ENCODE data around the gene BTK.

The BTK gene

DNA sequence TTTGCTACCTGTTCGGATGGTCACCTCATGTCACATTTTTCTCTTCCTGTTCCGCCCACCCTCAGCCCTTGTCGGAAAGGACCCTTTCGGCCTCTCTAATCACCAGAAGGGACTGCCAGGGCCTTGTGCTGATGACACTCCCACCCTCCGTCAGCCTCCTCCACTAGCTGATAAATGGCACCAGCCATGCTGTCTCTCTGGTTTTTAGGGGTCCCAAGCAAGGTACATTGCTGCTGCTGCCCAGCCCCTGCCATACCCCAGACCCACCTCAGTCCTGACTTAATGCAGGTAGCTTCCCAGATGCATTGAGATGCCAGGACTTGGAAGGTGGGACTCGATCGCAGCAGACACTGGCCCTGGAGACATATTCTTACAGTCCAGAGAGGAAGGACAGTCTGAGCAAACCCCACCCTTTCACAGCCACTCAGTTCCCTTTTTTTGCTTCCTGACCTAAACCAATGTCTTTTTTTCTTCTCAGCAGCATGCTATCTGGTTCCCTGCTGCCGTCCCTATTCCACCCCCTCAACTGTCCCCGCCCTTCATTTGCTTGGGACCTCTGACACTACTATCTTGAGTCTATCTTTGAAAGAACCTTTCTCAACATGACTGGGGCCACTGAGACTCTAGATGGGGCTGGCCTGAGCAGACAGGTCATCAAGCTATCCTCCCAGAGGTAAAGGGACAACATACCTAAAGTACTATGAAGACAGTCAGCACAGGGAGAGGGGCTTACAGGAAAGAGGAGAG, at the start of gene BTK:
TSS of gene BTK (minus strand) at position 397 of the 747 bp plus-strand sequence. CDS start 10,907 bp downstream, outside the sequence.
- Mint-ChIP-seq H3K4me1 (ENCODE audit: low read depth) (peaks cover 4% of the 10 kb centered on the region), H3K9me3 (no peaks in the 10 kb centered on the region), H3K27ac (no peak within 1 kb of the TSS), H3K36me3 (ENCODE audit: low read depth) (peaks cover 2% of the 10 kb centered on the region), H3K4me3 (no peak within 1 kb of the TSS), H3K27me3 (peaks cover 15% of the 10 kb centered on the region)
- DNase-seq: no peak

GRCh38 chrX:101430457-101431078, 44.6 kb upstream of the BTK start:
- Mint-ChIP-seq H3K4me3 (no peak overlapping the region), H3K27ac (peak overlapping the region; percentile 62)
- DNase-seq: no peak

GRCh38 chrX:101429934-101430333, 43.9 kb upstream of the BTK start:
- H3K27me3 Mint-ChIP-seq: peaks cover 8% of the 10 kb centered on the region
- no peak overlapping the region for H3K4me3 Mint-ChIP-seq
- peak overlapping the region; percentile 62 for H3K27ac Mint-ChIP-seq
- no peak for DNase-seq
- H3K9me3 Mint-ChIP-seq: no peaks in the 10 kb centered on the region
- H3K36me3 Mint-ChIP-seq (ENCODE audit: low read depth): peaks cover 27% of the 10 kb centered on the region
- H3K4me1 Mint-ChIP-seq (ENCODE audit: low read depth): peaks cover 14% of the 10 kb centered on the region

More at GRCh38 chrX:101430457-101431078, 44.6 kb upstream of the BTK start:
- Mint-ChIP-seq H3K36me3 (ENCODE audit: low read depth) (peaks cover 25% of the 10 kb centered on the region), H3K4me1 (ENCODE audit: low read depth) (peaks cover 14% of the 10 kb centered on the region), H3K27me3 (peaks cover 6% of the 10 kb centered on the region), H3K9me3 (no peaks in the 10 kb centered on the region)

DNA sequence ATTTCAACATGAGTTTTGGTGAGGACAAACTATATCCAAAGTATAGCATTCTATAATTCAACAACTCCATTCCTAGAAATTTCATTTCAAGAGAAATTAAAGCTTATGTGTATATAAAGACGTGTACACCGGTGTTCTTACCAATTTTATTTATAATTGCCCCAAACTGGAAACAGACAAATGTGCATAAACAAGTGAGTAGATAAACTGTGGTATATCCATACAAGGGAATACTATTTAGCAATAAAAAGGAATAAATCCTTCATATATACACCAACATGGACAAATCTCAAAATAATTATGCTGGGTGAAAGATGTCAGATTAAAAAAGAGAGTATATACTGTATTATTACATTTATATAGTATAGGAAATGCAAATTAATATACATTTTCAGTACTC, 42.0 kb upstream of the BTK start:
- H3K27ac Mint-ChIP-seq: no peak overlapping the region
- H3K36me3 Mint-ChIP-seq (ENCODE audit: low read depth): peaks cover 29% of the 10 kb centered on the region
- no peak overlapping the region for H3K4me3 Mint-ChIP-seq

GRCh38 chrX:101419489-101419888, 33.5 kb upstream of the BTK start:
- H3K4me1 Mint-ChIP-seq (ENCODE audit: low read depth): peaks cover 35% of the 10 kb centered on the region
- no peak for DNase-seq
- peaks cover 2% of the 10 kb centered on the region for H3K36me3 Mint-ChIP-seq (ENCODE audit: low read depth)
- peaks cover 38% of the 10 kb centered on the region for H3K27me3 Mint-ChIP-seq
- H3K9me3 Mint-ChIP-seq: no peaks in the 10 kb centered on the region
- H3K4me3 Mint-ChIP-seq: no peak overlapping the region
- no peak overlapping the region for H3K27ac Mint-ChIP-seq

More for the DNA sequence above, 42.0 kb upstream of the BTK start:
- Mint-ChIP-seq H3K27me3 (peaks cover 9% of the 10 kb centered on the region), H3K4me1 (ENCODE audit: low read depth) (peaks cover 14% of the 10 kb centered on the region), H3K9me3 (no peaks in the 10 kb centered on the region)
- DNase-seq: no peak

- H3K4me1 Mint-ChIP-seq (ENCODE audit: low read depth): peaks cover 42% of the 10 kb centered on the region
- DNase-seq: peak; percentile 65
- H3K27me3 Mint-ChIP-seq: peaks cover 38% of the 10 kb centered on the region
- H3K36me3 Mint-ChIP-seq (ENCODE audit: low read depth): peaks cover 8% of the 10 kb centered on the region
- H3K27ac Mint-ChIP-seq: peak overlapping the region; percentile 94
- peak overlapping the region; percentile 83 for H3K4me3 Mint-ChIP-seq
- no peaks in the 10 kb centered on the region for H3K9me3 Mint-ChIP-seq
Measured at GRCh38 chrX:101417981-101418841, 32.2 kb upstream of the BTK start.

DNA sequence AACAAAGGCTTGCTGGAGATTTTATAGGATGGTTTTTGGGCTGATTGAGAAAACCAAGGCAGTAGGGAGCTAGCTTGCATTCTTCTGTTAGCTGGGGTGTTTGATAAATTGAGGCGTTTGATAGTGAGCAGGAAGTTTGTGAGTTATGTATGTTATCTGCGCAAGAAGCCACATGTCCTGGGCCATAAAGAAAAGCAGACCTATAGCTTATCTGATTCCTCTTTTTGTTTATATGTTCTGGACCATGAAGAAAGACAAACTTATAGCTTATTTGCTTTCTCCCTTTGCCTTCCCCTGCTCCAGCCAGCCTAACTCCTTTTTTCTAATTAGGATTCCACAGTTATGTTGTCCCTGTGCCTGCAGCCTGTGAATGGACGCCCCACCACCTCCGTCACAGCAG, 31.2 kb upstream of the BTK start:
- Mint-ChIP-seq H3K27me3 (peaks cover 43% of the 10 kb centered on the region), H3K36me3 (ENCODE audit: low read depth) (peaks cover 18% of the 10 kb centered on the region), H3K27ac (peak overlapping the region; percentile 94), H3K4me1 (ENCODE audit: low read depth) (peaks cover 50% of the 10 kb centered on the region), H3K9me3 (no peaks in the 10 kb centered on the region), H3K4me3 (peak overlapping the region; percentile 83)
- no peak for DNase-seq

DNA sequence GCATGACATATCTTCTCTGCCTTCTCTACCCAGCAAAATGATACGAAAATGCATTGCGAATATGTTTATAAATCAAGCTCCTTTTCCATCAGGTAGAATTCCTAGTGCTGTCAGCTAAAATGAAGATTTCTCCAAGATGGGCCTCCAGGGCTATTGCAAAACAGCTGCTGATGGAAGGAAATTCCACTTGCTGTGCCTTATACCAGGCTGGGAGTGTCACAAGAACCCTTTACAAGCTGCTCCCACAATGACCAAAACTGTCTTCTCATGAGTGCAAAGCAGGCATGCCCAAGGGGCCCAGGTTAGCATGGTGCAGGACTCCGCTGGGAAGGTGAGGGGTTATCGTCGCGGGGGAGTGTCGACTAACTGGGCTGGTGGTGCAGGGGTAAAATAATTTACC, 30.7 kb upstream of the BTK start:
- no peaks in the 10 kb centered on the region for H3K9me3 Mint-ChIP-seq
- no peak overlapping the region for H3K27ac Mint-ChIP-seq
- H3K27me3 Mint-ChIP-seq: peaks cover 43% of the 10 kb centered on the region
- no peak overlapping the region for H3K4me3 Mint-ChIP-seq
- no peak for DNase-seq
- H3K4me1 Mint-ChIP-seq (ENCODE audit: low read depth): peaks cover 54% of the 10 kb centered on the region
- H3K36me3 Mint-ChIP-seq (ENCODE audit: low read depth): peaks cover 23% of the 10 kb centered on the region

DNA sequence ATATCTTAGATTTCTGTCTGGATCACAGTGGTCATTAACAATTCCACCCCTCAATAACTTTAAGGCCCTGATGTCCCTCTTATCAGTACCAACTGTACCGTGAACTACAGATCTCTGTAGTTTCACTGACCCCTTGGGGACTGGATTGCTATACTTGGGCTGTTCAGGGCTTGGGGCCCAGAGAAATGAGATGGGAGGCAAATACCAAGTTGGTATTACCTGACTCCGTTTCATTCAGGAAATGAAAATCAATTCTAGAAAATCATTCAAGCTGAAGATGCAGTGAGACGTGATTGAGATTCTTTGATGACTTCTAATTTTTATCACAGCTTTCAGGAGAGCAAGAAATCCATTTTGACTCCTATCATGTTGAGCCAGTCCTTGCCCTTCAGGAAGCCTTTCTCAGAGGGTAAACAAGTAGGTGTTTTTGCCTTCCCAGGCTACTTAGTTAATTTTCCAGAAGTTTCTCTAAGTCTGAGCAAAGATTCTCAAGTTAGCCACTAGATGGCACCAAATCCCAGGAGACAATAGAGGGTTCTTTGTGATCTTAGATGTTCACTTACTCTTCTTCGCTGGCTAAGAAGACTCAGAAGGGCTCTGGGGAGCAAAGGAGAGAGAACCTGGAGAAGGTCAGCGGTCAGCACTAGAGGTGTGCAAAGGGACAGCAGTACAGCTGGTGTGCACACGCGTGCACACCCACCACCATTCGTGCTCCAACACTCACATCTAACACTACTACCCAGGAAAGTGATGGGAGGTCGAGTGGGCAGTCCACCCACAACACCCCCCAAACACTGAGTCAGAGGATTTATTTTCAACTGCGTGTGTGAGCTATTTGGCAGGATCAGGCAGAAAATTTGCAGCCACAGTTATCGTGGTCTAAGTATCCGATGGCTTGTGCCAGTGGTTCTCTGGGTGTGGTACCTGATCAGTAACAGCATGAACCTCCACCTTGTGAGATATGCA, 29.5 kb upstream of the BTK start:
- peak; percentile 56 for DNase-seq
- Mint-ChIP-seq H3K4me1 (ENCODE audit: low read depth) (peaks cover 62% of the 10 kb centered on the region), H3K27me3 (peaks cover 41% of the 10 kb centered on the region), H3K9me3 (no peaks in the 10 kb centered on the region), H3K36me3 (ENCODE audit: low read depth) (peaks cover 24% of the 10 kb centered on the region), H3K4me3 (peak overlapping the region; percentile 32), H3K27ac (peak overlapping the region; percentile 94)

DNA sequence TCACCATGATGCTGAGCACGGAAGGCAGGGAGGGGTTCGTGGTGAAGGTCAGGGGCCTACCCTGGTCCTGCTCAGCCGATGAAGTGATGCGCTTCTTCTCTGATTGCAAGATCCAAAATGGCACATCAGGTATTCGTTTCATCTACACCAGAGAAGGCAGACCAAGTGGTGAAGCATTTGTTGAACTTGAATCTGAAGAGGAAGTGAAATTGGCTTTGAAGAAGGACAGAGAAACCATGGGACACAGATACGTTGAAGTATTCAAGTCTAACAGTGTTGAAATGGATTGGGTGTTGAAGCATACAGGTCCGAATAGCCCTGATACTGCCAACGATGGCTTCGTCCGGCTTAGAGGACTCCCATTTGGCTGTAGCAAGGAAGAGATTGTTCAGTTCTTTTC, 26.0 kb upstream of the BTK start:
- Mint-ChIP-seq H3K27me3 (peaks cover 18% of the 10 kb centered on the region), H3K9me3 (no peaks in the 10 kb centered on the region), H3K36me3 (ENCODE audit: low read depth) (peaks cover 35% of the 10 kb centered on the region), H3K4me1 (ENCODE audit: low read depth) (peaks cover 54% of the 10 kb centered on the region), H3K27ac (peak overlapping the region; percentile 48), H3K4me3 (no peak overlapping the region)
- no peak for DNase-seq

GRCh38 chrX:101410461-101410860, 24.5 kb upstream of the BTK start:
- Mint-ChIP-seq H3K27me3 (peaks cover 7% of the 10 kb centered on the region), H3K27ac (peak overlapping the region; percentile 57), H3K4me3 (peak overlapping the region; percentile 54), H3K9me3 (no peaks in the 10 kb centered on the region), H3K36me3 (ENCODE audit: low read depth) (peaks cover 41% of the 10 kb centered on the region), H3K4me1 (ENCODE audit: low read depth) (peaks cover 47% of the 10 kb centered on the region)
- DNase-seq: no peak

- Mint-ChIP-seq H3K36me3 (ENCODE audit: low read depth) (peaks cover 46% of the 10 kb centered on the region), H3K4me1 (ENCODE audit: low read depth) (peaks cover 39% of the 10 kb centered on the region), H3K4me3 (peak overlapping the region; percentile 83)
Measured at GRCh38 chrX:101409043-101409442, 23.1 kb upstream of the BTK start.

GRCh38 chrX:101408532-101408841, 22.5 kb upstream of the BTK start:
- Mint-ChIP-seq H3K4me1 (ENCODE audit: low read depth) (peaks cover 37% of the 10 kb centered on the region), H3K27ac (peak overlapping the region; percentile 99), H3K27me3 (peaks cover 5% of the 10 kb centered on the region), H3K9me3 (no peaks in the 10 kb centered on the region), H3K4me3 (peak overlapping the region; percentile 83), H3K36me3 (ENCODE audit: low read depth) (peaks cover 47% of the 10 kb centered on the region)
- DNase-seq: no peak

More at GRCh38 chrX:101409043-101409442, 23.1 kb upstream of the BTK start:
- Mint-ChIP-seq H3K27me3 (peaks cover 5% of the 10 kb centered on the region), H3K27ac (peak overlapping the region; percentile 99), H3K9me3 (no peaks in the 10 kb centered on the region)
- no peak for DNase-seq
